OCI-LY7 (cell line): ENCODE data around the gene PDXDC1. TPM values are rescaled to one million over a fixed set of nuclear protein-coding genes. Genes with fewer than 3 reads are reported as not detected.

Experiments used
- BruUV-seq: library from RNA; stranded (reverse); fragments of 400-500 nt; replicated peaks from 2 replicates; lab custom pipeline; 2021; lab: Mats Ljungman, UMichigan
- CTCF ChIA-PET: fragments of 300-600 bp; sonication (Branson Sonifier 250); formaldehyde crosslinking; loops from one replicate; lab custom pipeline; 2022; ENCODE audit warnings: antibody characterized with exemption; ENCODE audit not compliant: unreplicated experiment; lab: Charles Lee
- POLR2A ChIA-PET: fragments of 300-600 bp; sonication (Branson Sonifier 250); formaldehyde crosslinking; loops from one replicate; lab custom pipeline; 2022; ENCODE audit warnings: antibody characterized with exemption; lab: Charles Lee
- DNase-seq: peaks from one replicate; pipeline ENCODE4 v3.0.0-alpha.2; 2015; ENCODE audit warnings: low spot score
- H2AFZ ChIP-seq: fragments of 200-600 bp; sonication (generic), shearing (Covaris generic); 2 replicates; pipeline ENCODE4 v1.6.1; 2014; ENCODE audit warnings: mild to moderate bottlenecking, antibody characterized with exemption, low read length, moderate library complexity
- H3K27ac ChIP-seq: fragments of 200-600 bp; sonication (generic); 2 replicates; pipeline ENCODE4 v1.5.1; 2014; ENCODE audit warnings: mixed run types, low read depth, mild to moderate bottlenecking, moderate library complexity, low read length, inconsistent platforms; ENCODE audit not compliant: poor library complexity, severe bottlenecking
- H3K36me3 ChIP-seq: fragments of 200-600 bp; sonication (generic); 2 replicates; pipeline ENCODE4 v1.6.1; 2014; ENCODE audit warnings: mild to moderate bottlenecking, antibody characterized with exemption, low read length, moderate library complexity, mixed read lengths; ENCODE audit not compliant: insufficient read depth
- H3K4me1 ChIP-seq: fragments of 200-600 bp; sonication (generic); 2 replicates; pipeline ENCODE4 v1.5.1; 2014; ENCODE audit warnings: mild to moderate bottlenecking, low read length; ENCODE audit not compliant: insufficient read depth, poor library complexity, severe bottlenecking
- H3K4me2 ChIP-seq: fragments of 200-600 bp; sonication (generic); 2 replicates; pipeline ENCODE4 v1.6.1; 2014; ENCODE audit warnings: mild to moderate bottlenecking, low read length
- H3K4me3 ChIP-seq: fragments of 200-600 bp; sonication (generic); 2 replicates; pipeline ENCODE4 v1.5.1; 2014; ENCODE audit warnings: mild to moderate bottlenecking, low read depth, low read length; ENCODE audit not compliant: poor library complexity, severe bottlenecking
- H3K79me2 ChIP-seq: fragments of 200-600 bp; sonication (generic); 2 replicates; pipeline ENCODE4 v1.6.1; 2016; ENCODE audit warnings: low read depth, mild to moderate bottlenecking, low read length, moderate library complexity, mixed read lengths; ENCODE audit not compliant: insufficient read depth
- H3K9me2 ChIP-seq: fragments of 200-600 bp; sonication (generic); 2 replicates; pipeline ENCODE4 v1.6.1; 2016; ENCODE audit warnings: mild to moderate bottlenecking, low read length, mixed read lengths; ENCODE audit not compliant: insufficient read depth
- H3K9me3 ChIP-seq: fragments of 200-600 bp; sonication (generic); 2 replicates; pipeline ENCODE4 v1.6.1; 2014; ENCODE audit warnings: mild to moderate bottlenecking, mixed run types, low read length, mixed read lengths
- H4K20me1 ChIP-seq: fragments of 200-600 bp; sonication (generic); 2 replicates; pipeline ENCODE4 v1.6.1; 2014; ENCODE audit warnings: mild to moderate bottlenecking, antibody characterized with exemption, low read length, moderate library complexity, mixed read lengths; ENCODE audit not compliant: insufficient read depth
- CTCF ChIP-seq: fragments of 200-600 bp; sonication (generic); conservative IDR thresholded peaks from 2 replicates; pipeline ENCODE4 v1.5.1; 2014; ENCODE audit warnings: mild to moderate bottlenecking, antibody characterized with exemption, low read length, moderate library complexity, mixed read lengths
- EZH2phosphoT487 ChIP-seq: fragments of 200-600 bp; sonication (generic); IDR thresholded peaks from 2 replicates; pipeline ENCODE4 v1.6.1; 2018; ENCODE audit warnings: low read depth, borderline replicate concordance, mild to moderate bottlenecking, mixed run types, antibody characterized with exemption, low read length, moderate library complexity, mixed read lengths
- intact Hi-C: fragments of 100-400 bp; cut with micrococcal nuclease; formaldehyde crosslinking; loops from one replicate; pipeline ENCODE4 v1.10.0; 2022; ENCODE audit not compliant: unreplicated experiment
- total RNA-seq, 2 experiments: library from RNA; depleted of rRNA in 1 of 2; stranded (reverse); fragments of >200 nt in 1 of 2; shearing (Covaris generic) in 1 of 2; gene quantifications; 2 replicates each; pipeline ENCODE4 v1.2.3, GENCODE V29; 2014 to 2022

The PDXDC1 gene
- total RNA-seq, 2 experiments from 2014 or later, result 43.0 to 83.3 TPM

GRCh38 chr16:15053904-15054303 is 79.1 kb downstream of the PDXDC1 start:
- no peaks in the 10 kb centered on the region for H4K20me1 ChIP-seq
- H3K27ac ChIP-seq, result no peak overlapping the region
- H3K4me2 ChIP-seq, result no peak overlapping the region
- intact Hi-C loops, result no loop called here
- ChIA-PET POLR2A (interaction anchor here (0.6 to 1.2 kb wide), 2 partner anchors 13 to 43 kb away, joined by 3 read pairs; no protein-coding TSS in a partner anchor), CTCF (no interaction called here)
- H3K4me1 ChIP-seq, result peaks cover 6% of the 10 kb centered on the region
- no peak overlapping the region for H2AFZ ChIP-seq
- H3K4me3 ChIP-seq, result no peak overlapping the region
- no peaks in the 10 kb centered on the region for H3K9me2 ChIP-seq
- peaks cover 6% of the 10 kb centered on the region; the same call in 1 of the 2 replicates for H3K36me3 ChIP-seq
- no peak for DNase-seq
- H3K9me3 ChIP-seq, result no peaks in the 10 kb centered on the region
- peaks cover 27% of the 10 kb centered on the region for H3K79me2 ChIP-seq
- TF ChIP-seq CTCF (no peak), EZH2phosphoT487 (no peak)
- no TSS peak for BruUV-seq

DNA sequence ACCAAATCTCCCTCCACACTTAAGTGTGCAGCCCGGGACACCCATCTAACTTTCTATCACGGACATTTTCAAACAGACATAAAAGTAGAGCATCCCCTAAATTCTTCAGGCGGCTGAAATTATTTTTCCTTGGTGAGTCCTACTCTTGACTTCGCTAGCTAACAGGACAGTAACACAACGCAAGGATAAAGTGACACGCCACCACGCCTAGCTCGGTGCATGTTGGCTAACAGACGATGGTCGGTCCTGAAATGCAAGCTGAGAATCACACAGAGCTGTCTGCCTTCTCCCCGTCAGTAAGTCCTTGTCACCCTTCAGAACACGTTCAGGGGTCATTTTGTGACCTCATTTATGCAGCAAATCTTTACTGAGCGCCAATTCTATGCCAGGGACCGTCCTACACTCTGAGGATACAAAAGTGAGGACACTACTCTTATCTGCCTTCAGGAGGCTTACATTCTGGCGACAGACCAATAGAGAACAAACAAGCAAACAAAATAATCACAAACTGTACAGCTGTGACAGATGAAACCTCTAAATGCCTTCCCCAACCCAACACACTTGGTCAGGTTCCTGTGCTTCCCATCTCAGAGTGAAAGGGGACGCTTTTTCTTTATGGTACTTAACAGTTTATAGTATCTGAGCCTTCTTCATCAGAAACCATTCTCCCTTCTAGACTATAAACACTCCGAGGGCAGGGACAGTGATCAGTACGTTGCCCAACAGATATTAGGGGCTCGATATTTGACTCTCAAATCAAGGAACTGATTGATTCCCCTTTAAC is 79.7 kb downstream of the PDXDC1 start:
- Histone ChIP-seq H3K4me2 (peak overlapping the region; percentile 81), H3K27ac (no peak overlapping the region), H3K36me3 (peaks cover 13% of the 10 kb centered on the region; the same call in 1 of the 2 replicates), H3K79me2 (peaks cover 27% of the 10 kb centered on the region), H2AFZ (peak overlapping the region; percentile 94; the same call in 1 of the 2 replicates), H3K4me3 (peak overlapping the region; percentile 97), H3K9me2 (no peaks in the 10 kb centered on the region), H4K20me1 (no peaks in the 10 kb centered on the region), H3K4me1 (peaks cover 6% of the 10 kb centered on the region), H3K9me3 (no peaks in the 10 kb centered on the region)
- DNase-seq, result no peak
- ChIA-PET POLR2A (interaction anchor here (0.6 to 1.2 kb wide), 3 partner anchors 43 to 767 kb away, joined by 3 read pairs; no protein-coding TSS in a partner anchor), CTCF (no interaction called here)
- intact Hi-C loops, result no loop called here
- no peak for TF ChIP-seq EZH2phosphoT487
- TF ChIP-seq CTCF, result no peak
- TSS peak; percentile 46 for BruUV-seq
